GM12878 (cell line): ENCODE data around the gene HORMAD2. TPM values are rescaled to one million over a fixed set of nuclear protein-coding genes. Genes with fewer than 3 reads are reported as not detected.

Experiments
- ATAC-seq: fragments of 200-7000 bp; cut with Tn5 transposase; 3 replicates; pipeline ENCODE4 v1.9.1; 2020; ENCODE audit warnings: mild to moderate bottlenecking, moderate library complexity
- BruUV-seq: library from RNA; stranded (reverse); fragments of 400-500 nt; replicated peaks from 2 replicates; lab custom pipeline; 2021; lab: Mats Ljungman, UMichigan
- CTCF ChIA-PET: fragments of 300-600 bp; sonication (Branson Sonifier 250); formaldehyde crosslinking; extraction: SDS; loops from one replicate; lab custom pipeline; 2021; ENCODE audit warnings: inconsistent platforms; lab: Yijun Ruan, JAX
- POLR2A ChIA-PET: fragments of 350-600 bp; formaldehyde crosslinking; extraction: SDS; loops from one replicate; lab custom pipeline; 2021; ENCODE audit warnings: inconsistent platforms; lab: Charles Lee
- RAD21 ChIA-PET: fragments of 300-600 bp; sonication (Branson Sonifier 250); formaldehyde crosslinking; loops from one replicate; lab custom pipeline; 2023; ENCODE audit warnings: antibody characterized with exemption; ENCODE audit not compliant: unreplicated experiment; lab: Charles Lee
- SMC1A ChIA-PET: fragments of 300-600 bp; sonication (Branson Sonifier 250); formaldehyde crosslinking; loops from one replicate; lab custom pipeline; 2023; ENCODE audit not compliant: unreplicated experiment, uncharacterized antibody; lab: Charles Lee
- DNase-seq: peaks from one replicate; pipeline ENCODE4 v3.0.0-alpha.2; 2011; ENCODE audit warnings: low read depth, low spot score
- FAIRE-seq: peaks from 3 replicates; lab custom pipeline; 2011; peaks lifted over from hg19 to GRCh38; lab: Jason Lieb, UNC
- H2AFZ ChIP-seq: 2 replicates; pipeline ENCODE4 v1.6.0; 2011; ENCODE audit warnings: low read depth, low read length, control low read depth; ENCODE audit not compliant: control insufficient read depth
- H3K27ac ChIP-seq: 2 replicates; pipeline ENCODE4 v1.5.1; 2011; ENCODE audit warnings: control low read depth; ENCODE audit not compliant: control insufficient read depth, insufficient read depth
- H3K27me3 ChIP-seq, 2 experiments: replicated peaks in 1 of 2; 2 replicates each; pipeline versions ENCODE4 v1.6.0 to v1.6.1; 2011; ENCODE audit warnings: low read length in 1 of 2; ENCODE audit not compliant: control insufficient read depth in 2 of 2, insufficient read depth in 2 of 2
- H3K36me3 ChIP-seq, 2 experiments: 2 replicates each; pipeline ENCODE4 v1.5.1; 2011; ENCODE audit warnings: low read length in 1 of 2; ENCODE audit not compliant: control insufficient read depth in 2 of 2, insufficient read depth in 2 of 2
- H3K4me1 ChIP-seq: 2 replicates; pipeline ENCODE4 v1.6.1; 2011; ENCODE audit warnings: mild to moderate bottlenecking, low read length, moderate library complexity, mixed read lengths; ENCODE audit not compliant: control insufficient read depth, insufficient read depth
- H3K4me2 ChIP-seq: 2 replicates; pipeline ENCODE4 v1.6.0; 2011; ENCODE audit warnings: control low read depth; ENCODE audit not compliant: control insufficient read depth, insufficient read depth
- H3K4me3 ChIP-seq: fragments of 200-600 bp; sonication (generic); 2 replicates; pipeline ENCODE4 v1.5.1; 2016
- H3K79me2 ChIP-seq: 2 replicates; pipeline ENCODE4 v1.6.0; 2011; ENCODE audit warnings: low read length; ENCODE audit not compliant: control insufficient read depth, insufficient read depth
- H3K9ac ChIP-seq: 2 replicates; pipeline ENCODE4 v1.8.0; 2011; ENCODE audit warnings: low read length, control low read depth, mixed read lengths; ENCODE audit not compliant: control insufficient read depth, insufficient read depth
- H3K9me3 ChIP-seq: replicated peaks from 3 replicates; pipeline ENCODE4 v1.5.1; 2011; ENCODE audit warnings: mild to moderate bottlenecking, low read length; ENCODE audit not compliant: control insufficient read depth, insufficient read depth
- H4K20me1 ChIP-seq: 2 replicates; pipeline ENCODE4 v1.6.0; 2011; ENCODE audit not compliant: control insufficient read depth, insufficient read depth
- BHLHE40 ChIP-seq, 2 experiments: fragments of 450-650 bp in 1 of 2; IDR thresholded peaks; 2 replicates each; pipeline ENCODE4 v1.6.1; 2011 to 2017; ENCODE audit warnings: low read depth in 2 of 2, borderline replicate concordance in 1 of 2, improper control_type of control experiment in 1 of 2, low read length in 1 of 2, mild to moderate bottlenecking in 1 of 2
- CHD1 ChIP-seq: IDR thresholded peaks from 2 replicates; pipeline ENCODE4 v1.6.1; 2012; ENCODE audit warnings: low read depth, low read length, improper control_type of control experiment
- CREB1 ChIP-seq: IDR thresholded peaks from 2 replicates; pipeline ENCODE4 v1.6.1; 2012; ENCODE audit warnings: low read depth, mild to moderate bottlenecking, inconsistent platforms
- DPF2 ChIP-seq: fragments of 450-650 bp; IDR thresholded peaks from 2 replicates; pipeline ENCODE4 v1.6.1; 2017; ENCODE audit warnings: mild to moderate bottlenecking
- EGR1 ChIP-seq, 2 experiments: IDR thresholded peaks; 1 replicate in 1 of 2; 2 replicates in 1 of 2; pipeline ENCODE4 v1.6.1; 2011 to 2012; ENCODE audit warnings: low read depth in 2 of 2, low read length in 2 of 2, borderline replicate concordance in 1 of 2, mild to moderate bottlenecking in 1 of 2, moderate library complexity in 1 of 2
- EP300 ChIP-seq, 2 experiments: fragments of 150-350 bp in 1 of 2; IDR thresholded peaks; 2 replicates each; pipeline ENCODE4 v1.6.1; 2011 to 2012; ENCODE audit warnings: low read depth in 2 of 2, low read length in 2 of 2, borderline replicate concordance in 1 of 2, improper control_type of control experiment in 1 of 2, inconsistent platforms in 1 of 2; ENCODE audit not compliant: control insufficient read depth in 1 of 2
- FOXK2 ChIP-seq: fragments of 450-650 bp; IDR thresholded peaks from 2 replicates; pipeline ENCODE4 v1.6.1; 2017; ENCODE audit warnings: mild to moderate bottlenecking, moderate library complexity
- GABPA ChIP-seq: IDR thresholded peaks from 2 replicates; pipeline ENCODE4 v1.6.1; 2014; ENCODE audit warnings: antibody characterized with exemption, low read depth, mild to moderate bottlenecking, inconsistent platforms
- JUND ChIP-seq: IDR thresholded peaks from 2 replicates; pipeline ENCODE4 v1.6.1; 2012; ENCODE audit warnings: low read depth, mild to moderate bottlenecking, low read length, improper control_type of control experiment, moderate library complexity
- MXI1 ChIP-seq: fragments of 150-350 bp; IDR thresholded peaks from 2 replicates; pipeline ENCODE4 v1.6.1; 2011; ENCODE audit warnings: low read depth, mild to moderate bottlenecking, inconsistent platforms, low read length, improper control_type of control experiment
- RUNX3 ChIP-seq: IDR thresholded peaks from 2 replicates; pipeline ENCODE4 v1.6.1; 2012; ENCODE audit warnings: low read length, inconsistent platforms
- SP1 ChIP-seq: IDR thresholded peaks from one replicate; pipeline ENCODE4 v1.6.1; 2011; ENCODE audit warnings: low read depth, low read length
- STAT1 ChIP-seq: fragments of 450-650 bp; conservative IDR thresholded peaks from 2 replicates; pipeline ENCODE4 v1.6.1; 2014; ENCODE audit warnings: antibody characterized with exemption, mild to moderate bottlenecking
- TARDBP ChIP-seq: IDR thresholded peaks from 2 replicates; pipeline ENCODE4 v1.6.1; 2016; ENCODE audit warnings: borderline replicate concordance
- WGBS: methylation state at CpG from one replicate; pipeline ENCODE4 v1.1.6; 2016; ENCODE audit warnings: low lambda C conversion rate; ENCODE audit not compliant: insufficient replicate concordance, insufficient coverage; ENCODE audit errors: missing lambda C conversion rate; 5-methylcytosine and 5-hydroxymethylcytosine counted together
- in situ Hi-C: fragments of 300-500 bp; cut with MboI; formaldehyde crosslinking; loops from 9 replicates; pipeline ENCODE4 v1.14.3; 2018; ENCODE audit warnings: mixed read lengths
- intact Hi-C: fragments of 100-400 bp; cut with micrococcal nuclease; formaldehyde crosslinking; loops from one replicate; pipeline ENCODE4 v1.14.2; 2022; ENCODE audit not compliant: unreplicated experiment
- polyA plus RNA-seq, 11 experiments: library from polyadenylated mRNA; depleted of rRNA in 4 of 11; unstranded in 6 of 11; stranded (reverse) in 5 of 11; fragments of >200 nt; fragmentation: Nextera tagmentation in 4 of 11; fragmentation: Illumina TruSeq in 1 of 11; extraction: Ambion mirVana in 4 of 11; extraction: Trizol in 1 of 11; gene quantifications; 1 replicate in 1 of 11; 2 replicates in 10 of 11; pipeline versions ENCODE4 v1.2.1 to v1.2.3, GENCODE V29; 2011 to 2016; ENCODE audit warnings: inconsistent platforms in 2 of 11, missing spikeins in 2 of 11, low read depth in 1 of 11
- total RNA-seq, 4 experiments: library from RNA; depleted of rRNA in 3 of 4; stranded (reverse); fragments of >200 nt in 3 of 4; fragmentation: Illumina TruSeq in 1 of 4; extraction: Trizol in 1 of 4; gene quantifications; 2 replicates each; pipeline versions ENCODE4 v1.2.1 to v1.2.3, GENCODE V29; 2013 to 2021
- TF ChIP-seq, protein P1 (sequence below): IDR thresholded peaks from 2 replicates; pipeline ENCODE4 v1.6.1; 2012; ENCODE audit warnings: low read depth, low read length, improper control_type of control experiment

Gene HORMAD2
- total and polyA plus RNA-seq, 10 of the 15 experiments (the other 5 are each of a cell fraction or from before 2014, with no cell fraction given), result 0.07 to 0.13 TPM; not detected in 8

DNA sequence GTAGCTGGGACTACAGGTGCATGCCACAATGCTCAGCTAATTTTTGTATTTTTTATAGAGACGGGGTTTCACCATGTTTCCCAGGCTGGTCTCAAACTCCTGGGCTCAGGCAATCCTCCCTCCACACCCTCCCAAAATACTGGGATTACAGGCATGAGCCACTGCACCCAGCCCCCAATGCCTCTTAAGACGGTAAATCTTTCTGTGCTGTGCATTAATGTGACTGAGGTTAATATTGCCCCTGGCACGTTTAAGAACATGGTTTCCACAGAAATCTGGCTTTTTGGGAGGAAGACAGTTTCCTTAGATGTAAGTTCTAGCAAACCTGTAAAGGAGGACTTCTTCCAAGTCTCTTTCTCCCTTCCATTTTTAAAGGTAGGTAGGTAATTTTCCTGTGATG is 6.1 kb upstream of the HORMAD2 start (continued):
- TF ChIP-seq, protein P1, sequence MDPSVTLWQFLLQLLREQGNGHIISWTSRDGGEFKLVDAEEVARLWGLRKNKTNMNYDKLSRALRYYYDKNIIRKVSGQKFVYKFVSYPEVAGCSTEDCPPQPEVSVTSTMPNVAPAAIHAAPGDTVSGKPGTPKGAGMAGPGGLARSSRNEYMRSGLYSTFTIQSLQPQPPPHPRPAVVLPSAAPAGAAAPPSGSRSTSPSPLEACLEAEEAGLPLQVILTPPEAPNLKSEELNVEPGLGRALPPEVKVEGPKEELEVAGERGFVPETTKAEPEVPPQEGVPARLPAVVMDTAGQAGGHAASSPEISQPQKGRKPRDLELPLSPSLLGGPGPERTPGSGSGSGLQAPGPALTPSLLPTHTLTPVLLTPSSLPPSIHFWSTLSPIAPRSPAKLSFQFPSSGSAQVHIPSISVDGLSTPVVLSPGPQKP, result no peak
- TF ChIP-seq DPF2 (no peak), TARDBP (no peak), GABPA (no peak), EGR1 (IDR thresholded peaks at IDR 0.05; ENCODE audit: borderline replicate concordance in 1 of 2, low read depth in 2 of 2, low read length in 2 of 2) (no peak)

DNA sequence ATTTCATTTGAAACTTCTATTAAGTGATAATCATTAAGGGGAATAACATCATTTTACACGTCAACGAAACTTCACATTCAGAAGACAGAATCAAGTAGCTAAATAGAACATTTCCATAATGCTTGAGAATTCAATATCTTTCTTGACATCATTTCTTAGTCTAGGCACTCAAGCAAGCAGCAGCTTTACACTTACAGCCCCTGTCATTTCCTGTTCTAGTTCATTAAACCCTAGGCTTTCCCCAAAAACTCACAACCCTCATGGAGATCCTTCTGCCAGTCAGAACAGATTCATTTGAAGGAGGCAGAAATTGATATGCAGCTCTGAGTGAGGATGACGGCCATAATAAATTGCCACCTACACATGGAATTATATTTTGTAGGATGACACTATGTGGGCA is 5.3 kb upstream of the HORMAD2 start:
- H4K20me1 ChIP-seq, result no peaks in the 10 kb centered on the region
- RAD21 ChIA-PET, result interaction anchor here (1.2 to 1.3 kb wide), 2 partner anchors 14 to 70 kb away, joined by 3 to 5 read pairs; no protein-coding TSS in a partner anchor
- ATAC-seq, result peak; percentile 57
- H3K36me3 ChIP-seq, result no peaks in the 10 kb centered on the region
- POLR2A ChIA-PET, result no interaction called here
- in situ Hi-C loops, result no loop called here
- H2AFZ ChIP-seq, result no peak overlapping the region
- H3K4me3 ChIP-seq, result no peak overlapping the region
- peaks cover 19% of the 10 kb centered on the region for H3K4me1 ChIP-seq
- intact Hi-C loops, result no loop called here
- no peak for DNase-seq
- no peaks in the 10 kb centered on the region for H3K79me2 ChIP-seq
- SMC1A ChIA-PET, result interaction anchor here (0.7 to 5.1 kb wide), 10 partner anchors 10 to 394 kb away, joined by 3 to 30 read pairs (median 4); no protein-coding TSS in a partner anchor
- no peaks in the 10 kb centered on the region for H3K27me3 ChIP-seq
- no peak for TF ChIP-seq JUND
- TF ChIP-seq CHD1, result no peak
- TF ChIP-seq FOXK2, result no peak
- TF ChIP-seq CREB1, result 0 out of 2 replicates have a peak, but pooled peaks have one; percentile 14
- TF ChIP-seq MXI1, result no peak
- no peak for TF ChIP-seq BHLHE40 (IDR thresholded peaks at IDR 0.05; ENCODE audit: borderline replicate concordance in 1 of 2, low read depth in 2 of 2, low read length in 1 of 2)
- no peak for TF ChIP-seq SP1
- 0 out of 2 replicates have a peak, but pooled peaks have one; percentile 11 for TF ChIP-seq RUNX3
- TF ChIP-seq STAT1, result no peak
- no peak for TF ChIP-seq EP300 (IDR thresholded peaks at IDR 0.05; ENCODE audit: borderline replicate concordance in 1 of 2, control insufficient read depth in 1 of 2, low read depth in 2 of 2, low read length in 2 of 2)
- peak; percentile 83 for FAIRE-seq
- H3K9me3 ChIP-seq, result peaks cover 3% of the 10 kb centered on the region; the same call in 2 of the 3 replicates
- CTCF ChIA-PET, result interaction anchor here (0.6 to 7.0 kb wide), 8 partner anchors 12 to 606 kb away, joined by 3 to 58 read pairs (median 4); no protein-coding TSS in a partner anchor
- no TSS peak for BruUV-seq
- H3K9ac ChIP-seq, result no peak overlapping the region
- H3K4me2 ChIP-seq, result no peak overlapping the region
- WGBS, result 37% methylated on average over 3 of the region's 3 CpGs
- H3K27ac ChIP-seq, result no peak overlapping the region
